PC-9 (cell line): ENCODE results near the gene ARL5A.

Experiments used
- EZH2 ChIP-seq: fragments of 200-600 bp; sonication (generic); IDR thresholded peaks from 2 replicates; pipeline ENCODE4 v1.8.0; 2017; ENCODE audit warnings: antibody characterized with exemption, low read depth
- TF ChIP-seq, protein P1 (sequence below): fragments of 200-600 bp; sonication (generic); conservative IDR thresholded peaks from 2 replicates; pipeline ENCODE4 v1.6.1; 2017; ENCODE audit warnings: mixed run types, antibody characterized with exemption, mild to moderate bottlenecking, moderate library complexity

DNA sequence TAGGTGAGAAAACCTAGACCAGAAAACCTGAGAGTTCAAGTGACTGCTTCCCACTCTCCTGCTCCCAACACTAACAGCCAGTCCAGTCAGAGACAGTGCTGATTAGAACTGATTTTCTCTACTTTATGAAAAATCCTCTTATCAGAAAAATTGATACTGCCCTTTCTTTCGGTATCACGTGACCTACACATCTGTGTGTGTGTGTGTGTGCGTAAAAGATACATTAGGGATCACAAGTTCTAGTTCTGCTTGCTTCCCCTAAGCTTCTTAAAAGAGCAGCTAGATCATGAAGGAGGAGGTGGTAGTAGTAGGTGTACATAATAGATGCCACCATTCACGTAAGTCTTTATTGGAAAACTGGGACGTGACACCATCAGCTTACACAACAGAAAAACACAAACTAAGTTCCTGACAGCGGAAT lies 1.5 kb downstream of the ARL5A start:
- TF ChIP-seq EZH2: no peak
- TF ChIP-seq, protein P1, sequence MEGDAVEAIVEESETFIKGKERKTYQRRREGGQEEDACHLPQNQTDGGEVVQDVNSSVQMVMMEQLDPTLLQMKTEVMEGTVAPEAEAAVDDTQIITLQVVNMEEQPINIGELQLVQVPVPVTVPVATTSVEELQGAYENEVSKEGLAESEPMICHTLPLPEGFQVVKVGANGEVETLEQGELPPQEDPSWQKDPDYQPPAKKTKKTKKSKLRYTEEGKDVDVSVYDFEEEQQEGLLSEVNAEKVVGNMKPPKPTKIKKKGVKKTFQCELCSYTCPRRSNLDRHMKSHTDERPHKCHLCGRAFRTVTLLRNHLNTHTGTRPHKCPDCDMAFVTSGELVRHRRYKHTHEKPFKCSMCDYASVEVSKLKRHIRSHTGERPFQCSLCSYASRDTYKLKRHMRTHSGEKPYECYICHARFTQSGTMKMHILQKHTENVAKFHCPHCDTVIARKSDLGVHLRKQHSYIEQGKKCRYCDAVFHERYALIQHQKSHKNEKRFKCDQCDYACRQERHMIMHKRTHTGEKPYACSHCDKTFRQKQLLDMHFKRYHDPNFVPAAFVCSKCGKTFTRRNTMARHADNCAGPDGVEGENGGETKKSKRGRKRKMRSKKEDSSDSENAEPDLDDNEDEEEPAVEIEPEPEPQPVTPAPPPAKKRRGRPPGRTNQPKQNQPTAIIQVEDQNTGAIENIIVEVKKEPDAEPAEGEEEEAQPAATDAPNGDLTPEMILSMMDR: no peak
